ENCODE results near the gene SYNJ1. TPM values are rescaled to one million over a fixed set of nuclear protein-coding genes. Genes with fewer than 3 reads are reported as not detected.

SYNJ1 gene, protein sequence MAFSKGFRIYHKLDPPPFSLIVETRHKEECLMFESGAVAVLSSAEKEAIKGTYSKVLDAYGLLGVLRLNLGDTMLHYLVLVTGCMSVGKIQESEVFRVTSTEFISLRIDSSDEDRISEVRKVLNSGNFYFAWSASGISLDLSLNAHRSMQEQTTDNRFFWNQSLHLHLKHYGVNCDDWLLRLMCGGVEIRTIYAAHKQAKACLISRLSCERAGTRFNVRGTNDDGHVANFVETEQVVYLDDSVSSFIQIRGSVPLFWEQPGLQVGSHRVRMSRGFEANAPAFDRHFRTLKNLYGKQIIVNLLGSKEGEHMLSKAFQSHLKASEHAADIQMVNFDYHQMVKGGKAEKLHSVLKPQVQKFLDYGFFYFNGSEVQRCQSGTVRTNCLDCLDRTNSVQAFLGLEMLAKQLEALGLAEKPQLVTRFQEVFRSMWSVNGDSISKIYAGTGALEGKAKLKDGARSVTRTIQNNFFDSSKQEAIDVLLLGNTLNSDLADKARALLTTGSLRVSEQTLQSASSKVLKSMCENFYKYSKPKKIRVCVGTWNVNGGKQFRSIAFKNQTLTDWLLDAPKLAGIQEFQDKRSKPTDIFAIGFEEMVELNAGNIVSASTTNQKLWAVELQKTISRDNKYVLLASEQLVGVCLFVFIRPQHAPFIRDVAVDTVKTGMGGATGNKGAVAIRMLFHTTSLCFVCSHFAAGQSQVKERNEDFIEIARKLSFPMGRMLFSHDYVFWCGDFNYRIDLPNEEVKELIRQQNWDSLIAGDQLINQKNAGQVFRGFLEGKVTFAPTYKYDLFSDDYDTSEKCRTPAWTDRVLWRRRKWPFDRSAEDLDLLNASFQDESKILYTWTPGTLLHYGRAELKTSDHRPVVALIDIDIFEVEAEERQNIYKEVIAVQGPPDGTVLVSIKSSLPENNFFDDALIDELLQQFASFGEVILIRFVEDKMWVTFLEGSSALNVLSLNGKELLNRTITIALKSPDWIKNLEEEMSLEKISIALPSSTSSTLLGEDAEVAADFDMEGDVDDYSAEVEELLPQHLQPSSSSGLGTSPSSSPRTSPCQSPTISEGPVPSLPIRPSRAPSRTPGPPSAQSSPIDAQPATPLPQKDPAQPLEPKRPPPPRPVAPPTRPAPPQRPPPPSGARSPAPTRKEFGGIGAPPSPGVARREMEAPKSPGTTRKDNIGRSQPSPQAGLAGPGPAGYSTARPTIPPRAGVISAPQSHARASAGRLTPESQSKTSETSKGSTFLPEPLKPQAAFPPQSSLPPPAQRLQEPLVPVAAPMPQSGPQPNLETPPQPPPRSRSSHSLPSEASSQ (N-terminal part only)
- 108 and 140 TPM in 2 replicates for polyA plus RNA-seq

DNA sequence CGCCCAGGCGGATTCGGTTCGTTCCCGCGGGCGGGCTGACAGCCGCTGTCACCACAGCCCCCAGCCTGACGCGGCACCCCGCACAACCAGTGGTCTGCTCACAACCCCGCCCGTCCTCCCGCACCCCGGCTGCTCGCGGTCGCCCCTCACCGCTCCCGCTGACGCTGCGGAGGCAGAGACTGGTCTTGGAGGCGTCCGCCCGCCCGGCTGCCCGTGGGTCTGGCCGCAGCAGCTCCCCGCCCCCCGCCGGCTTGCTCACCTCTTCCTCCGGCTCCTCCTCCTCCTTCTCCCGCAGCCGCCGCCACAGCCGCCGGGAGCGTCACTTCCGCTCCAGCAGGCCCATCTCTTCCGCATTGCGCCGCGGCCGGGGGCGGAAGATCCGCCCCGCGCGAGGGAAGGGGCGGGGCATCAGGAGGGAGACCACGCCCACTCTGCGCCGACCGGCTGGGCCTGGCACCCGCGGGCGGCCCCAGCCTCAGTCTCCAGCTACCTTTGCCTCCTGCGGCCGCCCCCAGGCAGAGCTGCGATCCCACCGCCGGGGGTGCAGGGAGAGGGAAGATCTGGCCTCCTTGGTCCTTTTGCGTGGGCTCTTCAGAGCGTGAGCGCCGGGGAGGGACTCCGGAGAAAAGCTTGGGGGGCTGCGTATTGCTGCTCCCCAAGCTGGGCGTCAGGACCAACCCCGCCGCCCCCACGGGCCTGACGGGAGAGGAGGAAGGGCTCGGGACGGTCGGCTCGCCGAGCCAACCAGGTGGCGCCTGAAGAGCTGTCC, at the start of gene SYNJ1:
SYNJ1 (minus strand) TSS at position 327 of the 769 bp plus-strand sequence. CDS start 1,118 bp downstream, outside the sequence.

DNA sequence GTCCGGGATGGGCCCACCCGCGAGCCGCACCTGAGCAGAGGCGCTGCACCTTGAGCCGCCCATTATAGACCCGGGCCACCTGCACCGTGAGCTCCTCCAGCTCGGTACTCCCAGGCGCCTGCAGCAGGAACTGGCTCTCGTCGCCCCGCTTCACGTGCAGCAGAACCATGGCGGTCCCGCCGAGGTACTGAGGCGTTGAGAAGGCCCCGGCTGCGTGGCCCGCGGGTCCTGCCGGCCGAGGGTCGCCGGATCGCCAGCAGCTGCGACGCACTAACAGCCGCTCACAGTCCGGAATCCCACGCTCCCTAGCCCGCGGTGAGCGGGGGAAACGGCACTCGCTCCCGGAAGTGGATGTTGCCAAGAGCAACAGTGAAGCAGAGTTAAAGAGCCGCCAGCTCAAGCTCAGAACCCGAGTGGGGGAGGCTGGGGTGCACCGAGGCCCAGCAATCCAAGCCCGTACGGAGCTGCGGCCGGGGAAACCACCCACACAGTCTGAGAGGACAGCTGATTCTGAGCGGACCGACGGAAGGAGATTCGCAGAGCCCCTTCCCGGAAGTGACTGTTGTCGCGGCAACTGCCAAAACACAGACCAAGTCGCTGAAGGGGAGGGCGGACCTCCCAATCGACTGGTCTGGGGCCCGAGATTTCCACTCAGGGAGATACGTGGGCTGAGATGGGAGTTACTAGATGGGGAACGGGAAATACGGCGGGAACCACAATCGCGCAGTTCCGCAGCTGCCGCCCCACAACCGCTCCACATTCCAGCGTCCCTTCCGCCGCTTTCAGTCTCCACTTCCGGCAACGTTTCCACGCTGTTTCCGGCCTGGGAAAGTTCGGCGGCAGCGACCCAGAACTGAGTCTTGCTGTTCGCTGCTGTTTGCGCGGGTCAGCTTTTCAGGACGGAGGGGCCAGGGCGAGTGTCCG, 115.5 kb downstream of the SYNJ1 start, which contains the start of gene CFAP298:
CFAP298 (minus strand) TSS at position 303 of the 924 bp plus-strand sequence; CDS start at position 169, 134 bp downstream.

DNA sequence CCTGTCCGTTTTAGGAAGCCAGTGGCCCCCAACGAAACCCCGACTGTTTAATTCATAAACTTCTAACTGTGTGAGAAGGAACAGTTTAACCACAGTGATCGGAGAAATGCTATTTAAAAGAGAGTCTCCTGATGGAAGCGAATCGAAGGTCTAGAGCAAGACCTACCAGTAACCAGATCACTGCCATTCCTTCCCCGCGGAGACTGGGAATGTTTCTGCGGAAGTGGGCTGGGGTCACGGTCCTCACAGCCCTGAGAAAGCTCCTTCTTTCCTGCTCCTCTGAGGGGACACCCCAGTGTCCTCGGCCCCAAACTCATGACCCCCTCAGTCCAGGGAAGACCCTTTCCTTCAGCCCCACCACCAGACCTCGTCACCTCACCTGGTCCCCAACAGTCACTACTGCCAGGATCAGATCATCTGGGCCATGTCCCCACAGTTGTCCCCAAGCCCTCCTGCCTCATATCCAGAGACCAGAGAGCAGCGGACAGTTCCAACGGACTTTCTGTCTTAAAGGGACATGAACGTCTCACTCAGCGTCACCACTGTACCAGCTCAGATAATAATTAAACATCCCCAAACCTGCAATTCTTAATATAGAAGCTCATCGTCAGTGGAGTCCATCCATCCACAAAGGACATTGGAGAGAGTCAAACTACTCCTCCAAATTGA, 142.6 kb downstream of the SYNJ1 start, which contains the start of gene TCP10L:
TCP10L (minus strand) TSS at position 482 of the 669 bp plus-strand sequence. CDS start 1,219 bp downstream, outside the sequence.

Other genes with a start within 250 kb of the SYNJ1 start
- gene TCP10L, start 142.5 kb downstream of the SYNJ1 start, polyA plus RNA-seq: 0.48 and 7.4 TPM in 2 replicates
- gene CFAP298, start 115.6 kb downstream of the SYNJ1 start, polyA plus RNA-seq: 42.0 and 44.6 TPM in 2 replicates
- gene PAXBP1, start 43.7 kb upstream of the SYNJ1 start, polyA plus RNA-seq: 22.9 and 33.7 TPM in 2 replicates

Data from Purkinje cell (primary cell).